ENCODE results near the gene SNCA.

DNA sequence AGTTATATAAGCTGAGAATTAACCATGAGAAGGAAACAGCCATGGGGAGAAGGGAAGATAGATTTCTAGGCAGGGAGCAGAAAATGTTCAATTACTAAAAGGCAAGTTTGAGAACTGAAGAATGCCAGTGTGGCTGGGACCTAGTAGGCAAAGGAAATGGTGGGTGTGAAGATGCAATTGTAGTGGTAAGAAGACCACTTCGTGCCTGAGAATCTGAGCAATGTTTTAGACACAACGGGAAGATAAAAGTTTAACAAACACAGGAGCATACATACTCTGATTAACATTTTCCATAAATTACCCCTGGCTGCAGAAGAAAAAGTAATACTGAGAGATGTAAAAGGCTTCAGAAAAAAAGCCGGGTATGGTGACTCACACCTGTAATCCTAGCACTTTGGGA lies 39.6 kb upstream of the SNCA start:
- no peak for TF ChIP-seq POLR2A (IDR thresholded peaks at IDR 0.05)
- TF ChIP-seq, protein P1, sequence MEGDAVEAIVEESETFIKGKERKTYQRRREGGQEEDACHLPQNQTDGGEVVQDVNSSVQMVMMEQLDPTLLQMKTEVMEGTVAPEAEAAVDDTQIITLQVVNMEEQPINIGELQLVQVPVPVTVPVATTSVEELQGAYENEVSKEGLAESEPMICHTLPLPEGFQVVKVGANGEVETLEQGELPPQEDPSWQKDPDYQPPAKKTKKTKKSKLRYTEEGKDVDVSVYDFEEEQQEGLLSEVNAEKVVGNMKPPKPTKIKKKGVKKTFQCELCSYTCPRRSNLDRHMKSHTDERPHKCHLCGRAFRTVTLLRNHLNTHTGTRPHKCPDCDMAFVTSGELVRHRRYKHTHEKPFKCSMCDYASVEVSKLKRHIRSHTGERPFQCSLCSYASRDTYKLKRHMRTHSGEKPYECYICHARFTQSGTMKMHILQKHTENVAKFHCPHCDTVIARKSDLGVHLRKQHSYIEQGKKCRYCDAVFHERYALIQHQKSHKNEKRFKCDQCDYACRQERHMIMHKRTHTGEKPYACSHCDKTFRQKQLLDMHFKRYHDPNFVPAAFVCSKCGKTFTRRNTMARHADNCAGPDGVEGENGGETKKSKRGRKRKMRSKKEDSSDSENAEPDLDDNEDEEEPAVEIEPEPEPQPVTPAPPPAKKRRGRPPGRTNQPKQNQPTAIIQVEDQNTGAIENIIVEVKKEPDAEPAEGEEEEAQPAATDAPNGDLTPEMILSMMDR (IDR thresholded peaks at IDR 0.05) = no peak
